Measurements from ENCODE around the gene TAPBPL. TPM values are rescaled to one million over a fixed set of nuclear protein-coding genes. Genes with fewer than 3 reads are reported as not detected.

TAPBPL gene
- total and polyA plus RNA-seq, 12 donors = 7.9 to 57.5 (median 17.0) TPM

DNA sequence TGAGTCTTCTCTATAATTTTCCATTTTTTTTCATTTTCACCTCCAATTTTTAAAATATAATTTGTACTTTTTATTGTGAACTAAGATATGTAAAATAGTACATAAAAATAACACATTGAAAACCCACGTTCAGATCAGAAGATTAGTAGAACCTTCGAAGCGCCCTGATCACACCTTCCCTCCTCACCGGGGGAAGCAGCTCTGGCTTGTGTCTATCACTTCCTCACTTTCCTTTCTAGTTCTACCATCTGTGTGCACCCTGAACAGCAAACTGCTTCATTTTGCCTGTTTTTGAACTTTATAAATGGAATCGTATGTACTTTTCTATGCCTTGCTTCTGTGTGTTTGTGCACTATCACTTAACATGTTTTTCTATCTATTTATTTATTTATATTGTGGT, 18.9 kb upstream of the TAPBPL start:
- 84 to 85% methylated on average over 5 of the region's 5 CpGs for WGBS, 2 donors
- H3K9me3 ChIP-seq = no peaks in the 10 kb centered on the region
- H3K27me3 ChIP-seq = no peaks in the 10 kb centered on the region
- TF ChIP-seq, protein P1, sequence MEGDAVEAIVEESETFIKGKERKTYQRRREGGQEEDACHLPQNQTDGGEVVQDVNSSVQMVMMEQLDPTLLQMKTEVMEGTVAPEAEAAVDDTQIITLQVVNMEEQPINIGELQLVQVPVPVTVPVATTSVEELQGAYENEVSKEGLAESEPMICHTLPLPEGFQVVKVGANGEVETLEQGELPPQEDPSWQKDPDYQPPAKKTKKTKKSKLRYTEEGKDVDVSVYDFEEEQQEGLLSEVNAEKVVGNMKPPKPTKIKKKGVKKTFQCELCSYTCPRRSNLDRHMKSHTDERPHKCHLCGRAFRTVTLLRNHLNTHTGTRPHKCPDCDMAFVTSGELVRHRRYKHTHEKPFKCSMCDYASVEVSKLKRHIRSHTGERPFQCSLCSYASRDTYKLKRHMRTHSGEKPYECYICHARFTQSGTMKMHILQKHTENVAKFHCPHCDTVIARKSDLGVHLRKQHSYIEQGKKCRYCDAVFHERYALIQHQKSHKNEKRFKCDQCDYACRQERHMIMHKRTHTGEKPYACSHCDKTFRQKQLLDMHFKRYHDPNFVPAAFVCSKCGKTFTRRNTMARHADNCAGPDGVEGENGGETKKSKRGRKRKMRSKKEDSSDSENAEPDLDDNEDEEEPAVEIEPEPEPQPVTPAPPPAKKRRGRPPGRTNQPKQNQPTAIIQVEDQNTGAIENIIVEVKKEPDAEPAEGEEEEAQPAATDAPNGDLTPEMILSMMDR (IDR thresholded peaks at IDR 0.05) = no peak
- H3K4me3 ChIP-seq = no peak overlapping the region
- no peaks in the 10 kb centered on the region for H3K36me3 ChIP-seq
- ATAC-seq (no peak), DNase-seq (no peak)
- intact Hi-C loops (cut with DNase I) = no loop called here
- H3K4me1 ChIP-seq = peaks cover 0 to 20% (median 12%) of the 10 kb centered on the region in 9 donors
- no peak overlapping the region for H3K27ac ChIP-seq

DNA sequence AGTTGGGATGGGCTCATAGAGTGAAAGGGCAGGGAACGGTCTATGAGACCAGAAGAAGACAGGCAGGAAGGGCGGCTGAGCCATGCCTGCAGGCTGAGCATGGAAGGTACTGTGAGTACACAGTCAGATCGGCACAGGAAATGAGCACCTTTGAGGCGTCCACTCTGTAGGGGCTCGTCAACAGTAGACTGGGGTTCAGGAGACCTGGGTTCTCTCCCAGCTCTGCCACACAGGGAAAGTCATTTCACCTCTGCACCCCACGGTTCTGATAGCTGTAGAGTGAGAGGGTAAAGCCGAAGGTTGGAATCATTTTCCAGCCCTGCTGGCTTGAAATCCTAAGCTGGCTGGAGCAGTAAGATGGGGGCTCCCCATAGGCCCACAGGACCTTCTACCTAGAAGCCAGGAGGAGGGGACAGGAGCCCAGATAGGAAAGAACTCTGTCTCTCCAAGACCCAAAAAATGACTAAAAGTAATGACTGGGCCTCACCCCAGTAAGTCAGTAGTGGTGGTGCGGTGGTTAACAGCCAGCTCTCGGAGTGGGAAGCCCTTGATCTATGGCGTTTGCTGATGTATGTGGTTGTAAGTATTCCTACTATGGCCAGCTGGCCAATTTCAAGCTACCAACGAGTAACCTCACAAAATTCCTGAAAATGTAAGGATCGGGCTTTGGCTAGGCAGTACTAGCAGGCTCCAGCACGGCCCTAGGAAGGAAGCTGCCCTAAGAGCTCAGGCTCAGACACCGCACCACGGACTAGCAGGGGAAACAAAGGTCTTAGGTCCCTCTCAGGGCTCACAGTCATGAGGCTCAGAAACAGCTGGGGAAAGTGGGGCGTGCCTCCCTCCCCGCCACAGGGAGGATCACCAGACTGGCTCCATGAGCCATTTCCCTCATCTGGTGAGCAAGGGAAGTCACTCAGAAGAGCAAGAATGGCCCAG, 17.4 kb upstream of the TAPBPL start:
- TF ChIP-seq, protein P1 (IDR thresholded peaks at IDR 0.05) = no peak
- no peak for DNase-seq
- ATAC-seq = no peak
- Histone ChIP-seq H3K36me3 (peaks cover 0 to 4% (median 0%) of the 10 kb centered on the region in 9 donors), H3K9me3 (no peaks in the 10 kb centered on the region), H3K27me3 (no peaks in the 10 kb centered on the region), H3K4me3 (no peak overlapping the region), H3K27ac (peak overlapping the region in 1 of 10 donors; percentile 31), H3K4me1 (peaks cover 0 to 20% (median 12%) of the 10 kb centered on the region in 9 donors)
- intact Hi-C loops (cut with DNase I) = no loop called here
- 84 to 87% methylated on average over 17 of the region's 17 CpGs for WGBS, 2 donors

DNA sequence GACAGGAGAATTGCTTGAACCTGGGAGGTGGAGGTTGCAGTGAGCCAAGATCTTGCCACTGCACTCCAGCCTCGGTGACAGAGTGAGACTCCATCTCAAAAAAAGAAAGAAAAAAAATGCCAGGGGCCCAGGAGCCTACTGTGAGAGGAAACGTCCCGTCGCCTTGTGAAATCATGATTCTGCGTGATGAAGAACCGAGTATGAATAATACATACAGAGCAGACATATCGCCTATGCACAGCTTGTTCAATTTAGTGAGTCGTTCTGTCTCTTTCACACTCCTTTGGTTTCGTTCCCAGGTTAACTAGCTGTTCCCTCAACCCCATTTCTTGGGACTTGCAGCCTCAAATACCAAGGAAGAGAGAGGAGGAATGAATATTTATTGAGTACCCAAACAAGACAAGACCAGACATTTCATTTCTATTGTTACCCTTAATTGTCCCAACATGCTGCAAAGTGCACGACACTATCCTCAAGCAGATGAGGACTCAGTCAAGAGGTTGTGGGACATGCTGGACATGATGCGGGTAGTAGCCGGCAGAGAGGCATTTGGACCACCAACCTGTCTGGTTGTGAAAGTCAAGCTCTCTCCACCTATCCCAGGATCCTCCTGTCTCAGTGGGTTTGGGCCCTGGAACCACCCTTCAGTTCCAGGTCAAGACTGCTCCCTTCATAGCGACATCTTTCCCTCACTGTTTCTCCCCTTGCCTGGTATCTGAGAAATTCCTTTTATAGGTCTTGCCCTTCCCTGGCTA, 15.7 kb upstream of the TAPBPL start:
- TF ChIP-seq, protein P1 (IDR thresholded peaks at IDR 0.05) = no peak
- 86 to 91% methylated on average over 13 of the region's 13 CpGs for WGBS, 2 donors
- no peaks in the 10 kb centered on the region for H3K27me3 ChIP-seq
- DNase-seq (no peak), ATAC-seq (no peak)
- no peaks in the 10 kb centered on the region for H3K9me3 ChIP-seq
- H3K27ac ChIP-seq = no peak overlapping the region
- peaks cover 0 to 6% (median under 1%) of the 10 kb centered on the region in 9 donors for H3K4me1 ChIP-seq
- intact Hi-C loops (cut with DNase I) = no loop called here
- H3K36me3 ChIP-seq = peaks cover 0 to 5% (median 0%) of the 10 kb centered on the region in 9 donors
- H3K4me3 ChIP-seq = no peak overlapping the region

DNA sequence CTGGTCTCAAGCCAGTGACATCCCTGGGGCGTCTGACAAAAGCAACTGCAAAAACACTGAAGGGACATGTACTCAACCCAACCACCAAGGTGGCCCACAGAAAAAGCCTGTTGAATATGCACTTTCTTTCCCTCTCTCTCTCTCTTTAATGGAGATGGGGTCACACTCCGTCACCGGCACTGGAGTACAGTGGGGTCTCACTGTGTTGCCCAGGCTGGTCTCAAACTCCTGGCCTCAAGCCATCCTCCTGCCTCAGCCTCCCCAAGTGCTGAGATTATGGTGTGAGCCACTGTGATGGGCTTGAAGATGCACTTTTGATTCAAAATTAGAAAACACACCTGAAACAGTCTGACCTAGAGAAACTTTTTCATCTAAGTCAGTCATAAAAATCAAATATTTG, 14.3 kb upstream of the TAPBPL start:
- intact Hi-C loops (cut with DNase I) = no loop called here
- no peaks in the 10 kb centered on the region for H3K4me1 ChIP-seq
- no peak for ATAC-seq
- H3K27ac ChIP-seq = no peak overlapping the region
- TF ChIP-seq, protein P1 (IDR thresholded peaks at IDR 0.05) = no peak
- H3K9me3 ChIP-seq = no peaks in the 10 kb centered on the region
- WGBS, 2 donors = 91 to 93% methylated on average over 3 of the region's 3 CpGs
- no peak for DNase-seq
- H3K4me3 ChIP-seq = no peak overlapping the region
- no peaks in the 10 kb centered on the region for H3K27me3 ChIP-seq
- peaks cover 0 to 7% (median 0%) of the 10 kb centered on the region in 9 donors for H3K36me3 ChIP-seq

Data from heart right ventricle (tissue), 16 donors.